GM21717 (cell line): Measurements from ENCODE around the gene EXOG.
"Not testable (repeated sequence)": the region's sequence is repeated elsewhere in the genome, so short reads cannot be mapped to it uniquely, and the experiment has no call there.

Experiments used
- ATAC-seq: cut with Tn5 transposase; IDR thresholded peaks from one replicate; pipeline ENCODE4 v1.9.1; 2021; ENCODE audit warnings: mild to moderate bottlenecking, moderate library complexity; ENCODE audit not compliant: unreplicated experiment

EXOG gene

DNA sequence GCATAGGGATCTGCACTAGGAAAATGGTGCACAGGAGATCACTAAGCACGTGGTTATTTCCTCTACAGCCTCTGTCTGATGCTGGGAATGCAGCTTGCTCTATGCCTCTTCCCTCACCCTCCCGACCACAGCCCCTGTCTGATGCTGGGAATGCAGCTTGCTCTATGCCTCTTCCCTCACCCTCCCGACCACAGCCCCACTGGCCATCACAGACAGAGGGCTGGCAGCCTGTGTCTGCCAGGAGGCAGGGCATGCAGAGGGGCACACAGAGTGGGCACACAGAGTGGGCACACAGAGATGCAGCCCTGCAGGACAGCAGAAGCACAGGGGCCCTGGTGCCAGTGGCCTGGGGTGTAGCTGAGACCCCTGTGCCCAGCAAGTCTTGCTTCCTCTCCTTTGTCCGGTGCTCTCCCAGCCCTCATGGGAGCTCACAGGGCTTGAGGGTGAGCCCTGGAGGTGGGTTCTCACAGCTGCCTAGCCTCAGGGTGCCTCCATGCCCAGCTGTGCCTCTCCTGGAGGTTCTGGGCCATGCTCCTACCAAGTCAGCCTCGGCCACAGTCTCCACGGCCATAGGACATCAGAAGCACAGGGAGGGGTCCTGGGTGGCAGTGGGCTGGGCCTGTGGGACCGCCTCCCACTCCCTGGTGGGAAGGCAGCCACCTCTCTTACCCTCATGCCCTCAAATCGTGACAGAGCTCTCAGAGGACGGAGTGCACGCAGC is 65.8 kb downstream of the EXOG start:
- ATAC-seq: no peak

DNA sequence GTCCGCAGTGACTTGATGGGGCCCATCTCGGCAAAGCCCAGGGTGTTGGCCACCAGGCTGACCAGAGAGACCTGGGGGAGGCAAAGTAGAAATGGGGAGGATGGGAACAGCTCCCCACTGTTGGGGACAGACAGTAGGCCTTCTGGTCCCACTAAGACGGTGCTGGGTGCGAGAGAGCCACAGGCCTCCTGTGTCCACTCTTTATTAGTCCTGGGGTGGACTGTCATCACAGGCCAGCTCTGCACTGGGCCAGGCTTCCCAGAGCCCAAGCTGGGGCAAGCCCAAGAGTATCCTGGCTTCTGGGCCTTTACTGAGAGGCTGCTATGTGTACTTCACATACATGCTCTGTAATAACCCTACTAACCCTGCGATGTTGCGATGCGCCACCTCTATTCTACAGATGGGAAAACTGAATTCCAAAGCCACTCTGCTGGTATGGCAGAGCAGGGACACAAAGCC is 66.4 kb downstream of the EXOG start:
- ATAC-seq: no peak

DNA sequence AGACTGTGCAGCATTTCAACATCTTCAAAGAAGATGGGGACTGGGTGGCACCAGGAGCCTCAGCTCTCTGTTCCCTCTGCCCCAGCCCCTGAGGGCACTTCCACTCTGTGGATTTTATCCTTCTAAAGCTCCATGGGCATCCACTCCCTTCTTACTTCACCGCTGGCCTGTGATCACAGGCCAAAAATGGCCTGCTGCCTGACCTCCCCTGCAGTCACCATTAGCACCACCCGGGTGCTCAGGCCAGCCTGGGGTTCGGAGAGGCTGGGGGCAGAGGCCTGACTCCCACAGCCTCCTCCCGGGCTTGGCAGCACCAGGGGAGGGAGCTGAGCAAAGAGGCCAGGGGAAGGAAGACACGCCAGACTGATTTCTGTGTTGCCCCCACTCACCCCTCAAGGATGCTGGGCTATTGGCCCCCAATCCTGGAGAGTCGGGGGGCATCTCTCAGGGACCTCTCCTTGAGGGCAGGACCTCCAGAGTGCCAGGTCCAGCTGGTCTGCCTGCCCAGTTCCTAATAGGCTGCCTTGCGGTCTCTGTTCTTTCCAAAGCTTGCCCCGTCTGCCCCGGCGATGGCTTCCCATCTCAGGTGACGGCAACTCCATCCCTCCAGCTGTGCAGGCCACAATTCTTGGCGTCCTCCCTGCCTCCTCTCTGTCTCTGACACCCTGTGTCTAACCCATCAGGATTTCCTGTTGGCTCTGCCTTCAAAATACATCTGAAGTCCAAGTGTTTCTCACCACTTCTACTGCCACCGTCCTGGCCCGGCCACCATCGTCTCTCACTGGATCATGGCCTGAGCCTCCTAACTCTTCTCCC is 67.1 kb downstream of the EXOG start:
- no peak for ATAC-seq

DNA sequence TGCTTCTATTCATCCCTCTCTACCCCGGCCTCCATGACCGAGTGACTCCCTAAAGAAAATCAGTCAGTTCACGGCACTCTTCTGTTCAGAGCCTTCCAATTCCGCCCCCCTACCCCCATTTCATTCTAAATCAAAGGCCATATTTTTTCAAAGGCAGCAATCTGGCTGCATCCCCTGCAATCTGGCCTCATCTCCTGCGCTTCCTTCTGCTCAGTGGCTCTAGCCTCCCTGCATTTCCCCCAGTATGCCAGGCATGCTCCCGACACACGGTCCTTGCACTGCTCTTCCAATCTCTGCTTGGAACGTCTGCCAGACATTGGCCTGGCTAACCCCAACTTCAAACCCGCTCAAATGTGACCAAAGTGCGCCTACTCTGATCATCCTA is 67.7 kb downstream of the EXOG start:
- ATAC-seq: no peak

DNA sequence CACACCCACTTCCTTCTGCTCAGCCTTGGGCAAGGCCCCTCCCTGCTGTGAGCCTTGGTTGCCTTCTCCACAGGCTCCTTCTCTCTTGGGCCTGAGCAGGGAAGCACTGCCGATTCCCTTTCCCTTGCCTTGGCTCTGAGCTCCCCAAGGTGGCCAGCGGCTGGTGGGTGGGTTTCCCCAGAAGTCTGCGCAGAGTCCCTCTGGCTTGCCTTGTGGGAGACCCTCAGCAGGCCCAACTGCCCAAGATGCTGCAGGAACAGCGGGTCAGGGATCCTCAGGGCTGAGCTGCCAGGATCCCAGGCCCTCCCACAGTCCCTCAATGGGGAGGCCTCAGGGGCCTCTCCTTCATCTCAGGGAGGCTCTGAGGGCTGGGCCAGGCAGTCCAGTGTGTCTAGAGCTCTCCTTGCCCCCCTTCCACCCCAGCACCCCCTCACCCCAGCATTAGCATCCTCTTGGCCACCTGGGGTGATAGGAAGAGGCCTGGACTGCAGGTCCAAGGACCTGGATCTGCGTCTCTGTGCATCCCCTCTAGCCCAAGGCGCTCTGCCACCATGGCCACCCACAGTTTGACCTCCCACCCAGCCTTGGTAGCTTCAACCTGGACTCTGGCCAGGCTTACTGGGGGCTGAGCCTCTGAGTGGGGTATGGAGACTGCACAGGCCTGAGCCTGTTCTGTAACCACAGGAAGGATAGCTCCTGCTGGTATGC is 68.6 kb downstream of the EXOG start:
- no peak for ATAC-seq

DNA sequence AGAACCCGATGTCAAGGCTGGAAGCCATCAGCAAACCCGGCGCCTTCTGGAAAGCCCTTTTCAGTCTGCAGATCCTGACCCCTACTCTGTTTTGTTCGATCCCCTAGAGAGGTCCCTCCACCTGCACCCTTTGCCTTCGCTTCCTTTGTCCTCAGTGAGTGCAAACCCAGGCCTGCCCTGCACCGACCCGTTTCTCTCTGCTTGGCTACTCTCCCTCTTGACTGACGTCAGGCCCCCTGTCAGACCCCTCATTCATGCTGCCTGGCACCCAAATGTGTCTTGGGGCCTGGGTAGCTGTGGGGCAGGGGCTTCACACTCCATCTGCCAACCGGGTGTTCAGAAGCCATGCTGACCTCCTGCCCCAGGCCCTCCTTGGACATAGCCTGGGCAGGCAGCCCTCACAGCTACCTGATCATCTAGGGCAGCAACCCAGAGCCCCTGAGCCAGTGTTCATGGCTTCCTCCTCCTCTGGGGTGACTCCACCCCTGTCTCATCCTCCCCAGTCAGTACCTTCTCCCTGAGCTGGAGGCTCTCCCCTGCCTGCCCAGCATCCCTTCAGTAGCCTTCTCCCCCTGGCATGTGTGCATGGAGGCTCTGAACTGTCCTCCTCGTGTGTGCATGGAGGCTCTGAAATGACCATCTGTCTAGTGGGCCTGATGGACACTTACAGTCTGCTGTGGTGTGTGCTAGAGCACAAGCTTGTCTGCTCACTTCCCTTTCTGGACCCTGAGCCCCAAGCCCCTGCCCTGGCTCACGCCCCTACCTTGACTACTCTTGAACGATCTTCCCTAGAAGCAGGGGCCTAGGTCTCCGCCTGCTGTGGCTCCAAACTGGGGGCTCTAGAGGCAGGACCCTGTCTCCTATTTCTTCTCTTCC is 69.4 kb downstream of the EXOG start:
- no peak for ATAC-seq

DNA sequence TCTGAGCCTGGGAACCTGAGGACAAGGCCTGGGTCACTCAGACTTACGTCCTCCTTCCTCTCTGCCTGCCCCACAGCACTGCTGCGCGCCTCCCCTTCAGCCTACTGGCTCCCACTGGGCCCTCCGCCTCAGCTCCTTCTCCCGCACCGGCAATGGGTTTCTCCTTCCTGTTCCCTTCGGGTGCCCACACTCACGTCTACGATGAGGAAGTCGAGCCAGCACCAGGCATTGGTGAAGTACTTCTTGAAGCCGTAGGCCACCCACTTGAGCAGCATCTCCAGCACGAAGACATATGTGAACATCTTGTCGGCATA is 70.0 kb downstream of the EXOG start:
- no peak for ATAC-seq

DNA sequence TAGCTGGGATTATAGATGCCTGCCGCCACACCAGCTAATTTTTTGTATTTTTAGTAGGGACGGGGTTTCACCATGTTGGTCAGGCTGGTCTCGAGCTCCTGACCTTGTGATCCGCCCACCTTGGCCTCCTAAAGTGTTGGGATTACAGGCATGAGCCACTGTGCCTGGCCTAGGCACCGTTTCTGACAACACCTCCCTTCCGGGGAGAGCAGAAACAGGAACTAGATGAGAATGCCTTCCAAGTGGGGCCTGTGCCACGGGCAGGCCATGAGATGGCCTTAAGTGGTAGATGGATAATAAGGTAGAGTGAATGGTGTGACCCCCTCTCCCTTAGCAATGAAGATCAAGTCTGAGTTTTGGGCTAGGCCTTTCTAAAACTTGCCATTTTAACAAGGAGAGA is 70.7 kb downstream of the EXOG start:
- ATAC-seq: not testable (repeated sequence)

DNA sequence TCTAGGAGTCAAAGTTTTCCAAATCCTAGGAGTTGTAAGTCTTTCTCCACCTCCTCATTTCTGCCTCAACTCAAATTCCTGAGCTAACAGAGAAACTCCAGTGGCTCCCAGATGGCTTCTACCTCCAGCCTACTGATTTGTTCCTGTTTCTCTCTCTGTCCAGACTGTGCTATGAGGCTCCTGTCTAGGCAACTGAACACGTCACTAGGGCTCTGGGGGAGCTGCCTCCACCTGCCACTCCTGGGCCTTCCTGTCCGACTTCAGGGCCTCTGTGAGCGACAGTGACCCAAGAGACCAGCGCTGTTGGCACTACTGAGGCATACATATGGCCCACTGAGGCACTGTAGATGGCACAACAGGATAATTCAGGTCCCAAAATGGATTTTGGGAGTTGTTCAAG is 71.4 kb downstream of the EXOG start:
- ATAC-seq: no peak

DNA sequence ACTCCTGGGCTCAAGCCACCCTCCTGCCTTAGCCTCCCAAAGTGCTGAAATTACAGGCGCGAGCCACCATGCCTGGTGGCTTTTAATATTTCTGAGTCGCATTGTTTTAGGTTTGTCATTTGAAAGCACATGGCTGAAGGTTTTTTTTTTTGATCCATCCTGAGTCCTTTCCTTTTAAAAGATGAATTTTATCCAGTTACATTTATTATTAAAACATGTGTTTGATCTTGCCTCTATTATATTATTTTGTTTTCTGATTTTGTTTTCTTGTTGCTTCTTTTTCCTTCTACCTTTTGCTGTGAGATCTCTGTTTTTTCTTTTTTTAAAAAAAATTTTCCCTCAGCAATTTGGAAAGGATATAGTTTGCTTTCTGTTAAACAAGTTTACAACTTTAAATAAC is 77.0 kb downstream of the EXOG start:
- ATAC-seq: no peak

DNA sequence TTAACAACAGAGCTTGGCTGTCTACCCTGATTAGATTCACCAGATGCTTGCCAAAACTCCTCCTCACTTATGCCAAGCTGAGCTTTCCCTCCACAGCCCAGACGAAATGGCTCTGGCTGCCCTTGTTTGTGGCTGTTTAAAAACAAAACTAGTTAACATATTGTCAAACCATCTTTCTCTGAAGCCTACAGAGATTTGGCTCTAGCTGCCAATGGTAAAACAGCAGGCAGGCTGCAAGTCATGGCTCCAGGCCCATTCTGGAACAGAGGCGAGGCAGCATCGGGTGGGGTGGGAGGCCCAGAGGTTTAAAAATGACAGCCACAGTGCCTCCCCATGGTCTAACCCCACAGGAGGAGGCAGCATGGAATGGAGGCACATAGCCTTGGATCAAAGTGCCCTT is 77.4 kb downstream of the EXOG start:
- ATAC-seq: no peak

DNA sequence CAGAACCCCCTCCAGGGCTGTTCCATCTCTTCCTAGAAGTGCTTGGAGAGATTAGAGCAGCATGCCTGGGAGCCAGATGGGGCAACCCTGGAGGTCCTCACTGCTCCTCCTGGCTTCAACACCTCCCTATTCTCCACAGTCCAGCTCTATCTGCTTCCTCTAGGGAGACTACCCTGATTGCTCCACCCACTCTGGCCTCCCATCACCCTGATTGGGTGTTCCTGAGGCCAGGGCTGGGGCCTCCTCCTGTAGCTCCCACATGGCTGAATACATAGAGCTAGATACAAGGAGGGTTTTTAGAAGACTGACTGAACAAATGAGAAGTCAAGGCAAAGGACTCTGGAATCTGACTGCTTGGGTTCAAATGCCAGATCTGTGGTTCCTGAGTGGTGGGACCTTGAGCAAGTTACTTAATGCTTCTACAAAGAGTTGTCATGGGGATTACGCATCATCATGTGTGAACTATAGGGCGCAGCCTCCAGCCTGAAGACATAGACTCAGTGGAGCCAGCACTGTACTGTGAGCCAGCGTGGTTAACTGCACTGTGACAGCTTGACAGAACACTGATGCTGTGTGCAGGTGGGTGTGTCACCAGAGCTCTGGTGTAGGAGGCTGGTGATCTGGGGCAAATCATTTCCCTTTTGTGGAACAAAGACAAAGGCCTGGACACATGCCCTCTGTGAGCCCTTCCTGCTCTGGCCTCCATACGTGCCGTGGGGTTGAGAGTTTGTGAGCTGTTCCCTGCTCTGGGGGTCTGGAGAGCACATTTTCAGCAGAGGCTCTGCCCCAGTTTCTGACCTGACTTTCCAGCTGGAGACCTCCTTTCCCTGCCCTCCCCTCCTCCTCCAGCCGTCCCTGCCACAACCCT is 78.5 kb downstream of the EXOG start:
- ATAC-seq: no peak

DNA sequence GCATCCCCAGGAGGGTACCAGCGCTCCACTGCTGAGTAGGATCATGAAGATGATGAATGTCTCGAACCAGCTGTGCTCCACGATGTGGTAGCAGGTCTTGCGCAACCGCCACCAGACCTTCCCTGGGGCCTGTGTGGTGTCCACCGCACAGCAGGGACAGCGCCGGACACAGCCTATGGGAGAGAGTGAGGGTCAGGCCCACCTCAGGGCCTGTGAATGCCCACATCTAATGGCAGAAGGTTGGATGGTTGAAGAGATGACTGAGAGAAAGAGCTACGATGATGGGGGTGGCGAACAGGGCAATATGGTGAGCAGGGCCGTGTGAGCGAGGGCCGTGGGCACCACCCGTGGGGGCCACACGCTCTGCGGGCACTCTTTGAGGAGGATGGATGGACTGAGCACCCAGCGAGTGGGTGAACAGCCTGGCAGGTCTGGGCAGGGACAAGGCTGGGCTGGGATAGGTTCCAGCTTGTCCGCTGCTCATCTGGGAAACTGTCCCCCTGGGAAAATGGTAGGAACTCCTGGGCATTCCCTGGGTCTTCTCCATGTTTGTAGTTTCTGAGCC is 79.2 kb downstream of the EXOG start:
- ATAC-seq: no peak
